ENCODE measurements around the gene PGBD2.
"Not testable (repeated sequence)": the region's sequence is repeated elsewhere in the genome, so short reads cannot be mapped to it uniquely, and the experiment has no call there.

Gene PGBD2

GRCh38 chr1:248906009-248906752 lies at the start of gene PGBD2:
TSS of gene PGBD2 (plus strand) at chr1:248906235. CDS start at chr1:248913863, 7,628 bp downstream.
- peak; percentile 80 for DNase-seq (ENCODE audit: low read depth, low spot score)

DNA sequence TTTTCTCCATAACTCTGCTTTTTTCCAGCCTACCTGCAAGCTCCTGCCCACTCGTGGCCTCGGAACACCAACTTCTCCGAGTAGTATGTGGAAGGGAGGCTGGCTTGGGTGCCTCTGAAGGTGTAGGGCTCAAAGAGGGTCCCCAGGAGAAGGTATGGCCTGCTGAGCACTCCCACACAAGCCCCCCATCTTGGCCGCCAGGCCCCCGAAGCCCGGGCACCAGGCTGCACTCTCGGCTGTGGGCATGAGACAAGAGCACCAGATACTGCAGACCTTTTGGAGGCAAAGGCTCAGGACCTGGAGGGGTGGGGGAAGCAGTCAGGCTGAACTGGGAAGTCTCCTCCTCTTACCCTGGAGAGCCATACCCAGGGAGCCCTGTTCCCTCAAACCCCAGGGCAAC lies 48.8 kb upstream of the PGBD2 start:
- DNase-seq (ENCODE audit: low read depth, low spot score) = no peak

DNA sequence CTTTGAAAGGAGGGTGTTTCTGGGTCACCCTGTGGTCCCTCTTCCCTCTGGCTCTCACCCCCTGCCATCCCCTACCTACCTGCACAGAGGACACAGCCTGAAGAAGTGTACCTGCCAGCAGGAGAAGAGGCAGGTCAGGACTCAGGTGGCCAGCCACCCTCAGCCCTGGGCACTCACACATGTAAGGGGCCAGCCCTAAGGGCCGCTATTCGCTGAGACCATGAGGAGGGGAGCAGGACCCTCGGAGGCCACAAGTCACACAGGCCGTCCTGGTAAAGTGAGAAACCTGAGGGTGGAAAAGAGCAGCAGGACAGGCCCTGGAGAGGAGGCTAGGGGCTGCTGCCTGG lies 48.3 kb upstream of the PGBD2 start:
- no peak for DNase-seq (ENCODE audit: low read depth, low spot score)

DNA sequence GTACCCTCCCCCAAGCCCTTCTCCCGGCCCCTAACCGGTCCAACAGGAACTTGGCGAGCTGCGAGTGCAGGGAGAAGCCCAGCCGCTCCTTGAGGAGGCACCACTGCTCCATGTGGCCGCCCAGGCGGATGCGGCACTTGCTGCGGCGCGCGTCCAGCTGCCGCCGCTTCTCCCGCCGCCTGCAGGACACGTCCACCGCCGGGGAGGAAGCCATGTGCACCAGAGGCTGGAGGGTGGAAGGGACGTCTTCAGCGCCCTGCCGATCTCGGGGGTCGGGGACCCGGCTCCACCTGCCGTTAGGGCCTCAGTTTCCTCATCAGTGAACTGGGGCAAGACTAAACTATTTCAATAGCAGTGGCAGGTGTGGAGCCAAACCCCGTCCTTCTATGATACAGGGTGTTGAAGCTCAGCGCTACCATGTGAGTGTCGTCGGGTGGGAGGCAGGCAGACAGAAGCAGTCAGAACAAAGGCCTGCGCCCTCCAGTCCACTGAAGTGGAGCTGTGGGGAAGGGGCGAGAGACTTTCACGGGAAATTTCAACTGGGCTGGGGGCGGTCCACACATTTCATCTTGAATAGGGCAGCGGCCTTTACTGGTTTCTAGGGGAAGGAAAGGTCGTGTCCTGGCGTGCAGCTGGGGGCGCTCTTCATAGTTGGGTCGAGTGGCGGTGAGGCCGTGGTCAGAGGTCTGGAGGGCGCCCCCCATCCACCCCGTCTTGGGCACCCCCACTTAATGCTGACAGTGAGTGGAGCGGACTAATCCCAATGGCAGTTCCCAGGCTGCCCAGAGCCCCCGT lies 47.7 kb upstream of the PGBD2 start:
- no peak for DNase-seq (ENCODE audit: low read depth, low spot score)

DNA sequence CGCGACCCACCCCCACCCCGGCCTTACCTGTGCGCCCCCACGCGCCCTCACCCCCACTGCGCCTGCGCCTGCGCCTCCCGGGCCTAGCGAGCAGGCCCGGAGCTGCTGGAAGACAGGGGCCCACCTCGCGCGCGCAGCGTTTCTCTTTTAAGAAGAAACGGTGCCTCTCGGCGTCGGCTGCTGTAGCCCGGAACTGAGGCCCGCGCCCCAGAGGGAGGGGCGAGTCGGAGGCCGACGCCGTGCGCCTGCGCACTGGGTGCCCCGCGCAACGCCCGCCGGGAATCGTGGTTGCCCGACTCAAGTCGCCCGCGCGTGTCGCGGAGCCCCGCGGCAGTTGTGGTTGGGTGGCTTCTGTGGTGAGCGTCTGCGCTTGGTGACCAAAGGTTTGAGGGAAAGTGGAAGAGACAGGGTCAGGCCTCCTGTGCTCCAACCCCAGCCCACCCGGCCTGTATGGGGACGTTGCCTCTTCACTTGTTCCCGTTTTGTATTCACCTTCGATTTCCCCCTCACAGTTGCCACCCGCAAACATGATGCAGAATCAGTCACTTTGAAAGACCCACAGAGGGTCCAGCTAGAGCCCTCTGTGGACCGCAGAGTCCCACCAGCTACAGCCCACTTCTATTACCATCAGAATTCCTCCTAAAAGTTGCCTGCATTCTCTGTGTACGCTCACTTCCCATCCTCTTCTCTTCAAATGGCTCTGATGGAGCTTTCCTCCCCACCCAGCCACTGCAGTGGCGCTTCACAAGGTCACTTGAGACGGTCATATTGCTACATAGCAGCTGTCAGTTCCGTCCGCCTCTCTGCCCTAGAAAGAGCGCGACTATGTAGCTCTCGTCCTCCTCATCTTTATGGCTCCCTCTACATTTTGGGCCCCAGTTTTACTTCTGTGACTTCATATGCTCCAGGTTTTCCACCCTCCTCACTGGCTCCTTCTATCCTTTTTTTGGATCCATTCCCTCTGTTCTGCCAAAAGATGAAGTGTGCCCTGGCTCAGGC lies 46.8 kb upstream of the PGBD2 start, which contains the start of gene ZNF692:
Gene ZNF692 (minus strand): TSS at position 195 of the 999 bp plus-strand sequence. CDS start 776 bp downstream, outside the sequence.
- peak; percentile 89 for DNase-seq (ENCODE audit: low read depth, low spot score)

DNA sequence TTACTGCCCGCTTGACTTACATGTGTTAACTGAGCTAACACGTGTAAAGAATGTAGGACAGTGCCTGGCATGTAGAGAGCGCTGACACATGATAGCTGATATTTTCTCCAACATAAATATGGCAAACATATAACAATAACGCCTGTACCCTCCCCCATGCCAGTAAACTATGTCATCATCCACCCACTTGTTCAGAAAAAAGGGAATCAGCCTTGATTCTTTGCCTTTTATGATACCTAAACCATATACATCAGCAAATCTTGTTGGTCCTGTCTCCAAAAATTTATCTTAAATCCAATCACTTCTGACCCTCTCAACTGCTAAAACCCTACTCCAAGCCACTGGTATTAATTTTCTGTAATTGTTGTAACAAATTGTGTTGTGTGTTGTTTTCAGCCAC lies 46.0 kb upstream of the PGBD2 start:
- DNase-seq (ENCODE audit: low read depth, low spot score) = no peak

- DNase-seq (ENCODE audit: low read depth, low spot score) = no peak
Observed at GRCh38 chr1:248861616-248862015, 44.4 kb upstream of the PGBD2 start.

GRCh38 chr1:248862695-248862997 lies 43.4 kb upstream of the PGBD2 start:
- DNase-seq (ENCODE audit: low read depth, low spot score) = no peak

DNA sequence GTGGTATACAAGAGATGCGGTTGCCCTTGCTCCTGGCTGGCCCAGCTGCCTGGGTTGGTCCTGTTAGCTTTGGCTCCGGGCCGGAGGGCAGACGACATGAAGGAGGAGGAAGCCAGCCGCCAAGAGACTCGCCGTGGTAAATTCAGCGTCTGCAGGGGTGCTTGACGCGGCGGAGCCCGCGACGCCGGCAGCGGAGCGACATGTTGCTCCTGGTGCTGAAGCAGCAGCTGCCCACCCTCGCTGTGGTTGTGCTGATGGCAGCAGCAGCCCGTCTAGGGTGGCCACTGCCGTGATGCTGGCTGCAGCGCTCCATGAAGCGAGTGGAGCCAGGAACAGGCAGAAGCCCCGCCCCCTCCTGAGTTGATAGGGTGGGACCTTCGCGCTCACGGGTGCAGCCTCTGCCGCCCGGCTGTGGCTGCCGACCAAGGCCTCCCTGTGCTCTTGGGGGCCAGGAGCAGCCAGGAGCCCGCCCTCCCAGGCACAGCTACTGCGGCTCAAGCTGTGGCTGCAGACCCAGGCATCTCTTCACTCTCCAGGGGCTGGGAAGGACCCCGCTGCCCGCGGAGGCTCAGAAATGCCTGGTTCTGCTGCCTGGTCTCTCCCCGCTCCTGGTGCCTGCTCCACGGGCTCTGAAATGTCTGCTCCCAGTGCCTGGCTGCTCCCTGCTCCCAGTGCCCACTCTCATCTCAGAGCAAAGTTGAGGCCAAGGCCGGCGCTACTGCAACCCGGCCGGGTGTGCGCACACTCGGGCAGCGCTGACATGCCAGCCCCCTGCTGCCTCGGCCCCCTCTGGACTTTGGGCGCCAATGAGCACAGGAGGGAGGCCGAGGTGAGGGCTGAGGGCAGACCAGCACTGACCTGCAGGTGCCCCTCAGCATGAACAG lies 42.8 kb upstream of the PGBD2 start:
- no peak for DNase-seq (ENCODE audit: low read depth, low spot score)

GRCh38 chr1:248871837-248872401 lies 34.1 kb upstream of the PGBD2 start:
- no peak for DNase-seq (ENCODE audit: low read depth, low spot score)

- no peak for DNase-seq (ENCODE audit: low read depth, low spot score)
Observed at GRCh38 chr1:248872752-248873408, 33.2 kb upstream of the PGBD2 start.

DNA sequence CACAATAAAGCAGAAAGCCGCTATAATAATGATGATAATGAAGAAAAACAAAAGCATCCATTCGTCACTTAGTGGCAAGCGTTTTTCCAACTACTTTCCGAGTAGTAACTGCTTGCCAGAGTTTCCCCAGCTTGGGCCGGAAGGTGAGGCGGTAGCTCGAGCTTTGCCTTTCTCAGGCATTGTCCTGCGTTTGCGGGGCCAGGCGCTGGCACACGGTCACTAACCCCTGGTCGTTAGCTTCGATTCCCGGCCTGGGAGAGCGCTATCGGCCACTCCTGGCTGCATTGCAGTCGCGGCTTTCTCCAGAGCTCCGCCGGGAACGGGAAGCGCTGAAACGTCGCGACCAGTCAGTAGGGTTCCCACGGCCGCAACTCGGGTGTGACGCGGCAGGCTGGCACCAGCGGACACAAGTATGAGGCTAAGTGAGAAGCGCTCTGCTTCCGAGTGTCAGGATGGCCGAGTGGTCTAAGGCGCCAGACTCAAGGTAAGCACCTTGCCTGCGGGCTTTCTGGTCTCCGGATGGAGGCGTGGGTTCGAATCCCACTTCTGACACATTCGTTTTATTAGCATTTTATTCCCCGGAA lies 32.5 kb upstream of the PGBD2 start:
- peak; percentile 91 for DNase-seq (ENCODE audit: low read depth, low spot score)

GRCh38 chr1:248873993-248874533 lies 32.0 kb upstream of the PGBD2 start:
- DNase-seq (ENCODE audit: low read depth, low spot score) = peak; percentile 84

GRCh38 chr1:248881261-248881660 lies 24.8 kb upstream of the PGBD2 start:
- DNase-seq (ENCODE audit: low read depth, low spot score) = no peak

- DNase-seq (ENCODE audit: low read depth, low spot score) = not testable (repeated sequence)
Observed at GRCh38 chr1:248882427-248882826, 23.6 kb upstream of the PGBD2 start.

DNA sequence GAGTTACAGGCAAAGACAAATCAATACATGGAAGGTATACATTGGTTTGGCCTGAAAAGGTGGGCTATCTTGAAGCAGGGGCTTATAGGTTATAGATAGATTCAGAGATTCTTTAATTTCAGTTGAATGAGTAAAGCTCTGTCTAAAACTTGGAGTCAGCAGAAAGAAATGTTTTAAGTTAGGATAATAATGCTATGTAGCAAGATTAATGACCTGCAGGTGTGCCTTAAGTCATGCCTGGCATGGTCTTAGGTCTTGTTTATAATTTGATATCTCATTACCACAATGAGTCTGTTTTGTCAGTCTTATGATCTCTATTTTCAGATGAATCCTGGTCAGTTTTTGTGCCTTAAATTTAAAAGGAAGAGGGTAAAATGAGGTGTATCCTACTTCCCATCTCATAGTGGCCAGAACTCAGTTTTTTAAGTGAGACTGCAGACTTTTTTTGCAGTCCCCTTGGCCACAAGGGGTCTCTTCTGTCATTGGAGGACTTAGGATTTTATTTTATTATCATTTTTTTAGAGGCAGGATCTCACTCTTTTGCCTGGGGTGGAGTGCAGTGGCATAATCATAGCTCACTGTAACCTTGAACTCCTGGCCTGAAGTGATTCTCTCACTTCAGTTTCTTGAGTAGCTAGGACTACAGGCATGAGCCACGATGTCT lies 21.3 kb upstream of the PGBD2 start:
- DNase-seq (ENCODE audit: low read depth, low spot score) = no peak

- DNase-seq (ENCODE audit: low read depth, low spot score) = no peak
Observed at GRCh38 chr1:248885646-248886045, 20.4 kb upstream of the PGBD2 start.

DNA sequence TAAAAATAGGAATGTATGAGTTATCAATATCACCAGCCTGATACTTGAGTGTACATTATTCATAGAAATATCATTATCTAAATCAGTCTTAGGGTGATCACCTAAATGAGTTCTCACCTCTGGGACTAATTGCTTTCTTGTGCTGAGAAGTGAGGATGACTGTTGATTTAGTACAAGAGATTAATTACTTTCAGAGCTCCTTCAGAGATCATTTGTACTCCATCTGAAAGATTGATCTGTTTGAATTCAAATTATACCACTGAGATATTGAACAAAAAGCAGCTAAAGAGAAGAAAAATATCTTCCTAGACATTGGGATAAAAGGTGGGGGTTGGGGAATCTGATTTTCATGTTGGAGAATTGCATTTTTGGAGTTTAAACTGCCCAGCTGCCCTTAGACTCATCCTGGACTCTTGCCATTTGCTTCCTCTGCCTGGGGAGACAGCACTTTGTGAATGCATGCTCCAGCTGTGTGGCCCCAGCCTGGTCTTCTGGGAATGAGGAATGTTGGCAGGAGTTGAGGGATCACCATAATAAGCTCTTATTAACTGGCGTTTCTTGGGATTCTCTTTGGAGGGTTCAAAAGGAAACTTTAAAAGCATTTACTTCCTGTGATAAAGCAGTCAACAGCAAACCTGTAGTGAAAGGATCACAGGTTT lies 19.7 kb upstream of the PGBD2 start:
- DNase-seq (ENCODE audit: low read depth, low spot score) = no peak
